Neuronal stem cell (in vitro differentiated cells): ENCODE measurements around the gene CCDC12.

Experiments
- DNase-seq: peaks from one replicate; pipeline ENCODE4 v3.0.0-alpha.2; 2013; ENCODE audit warnings: low spot score
- H2AFZ ChIP-seq: one replicate; pipeline ENCODE4 v1.6.1; 2013; ENCODE audit warnings: mild to moderate bottlenecking, low read length, inconsistent platforms
- H2AK5ac ChIP-seq: 2 replicates; pipeline ENCODE4 v1.6.1; 2013; ENCODE audit warnings: low read depth, mild to moderate bottlenecking, inconsistent platforms, low read length, moderate library complexity, mixed read lengths
- H2BK120ac ChIP-seq: 2 replicates; pipeline ENCODE4 v1.6.1; 2013; ENCODE audit warnings: low read depth, mild to moderate bottlenecking, inconsistent platforms, low read length, moderate library complexity, mixed read lengths
- H2BK12ac ChIP-seq: one replicate; pipeline ENCODE4 v1.6.1; 2013; ENCODE audit warnings: low read length, inconsistent platforms
- H2BK15ac ChIP-seq: 2 replicates; pipeline ENCODE4 v1.6.1; 2013; ENCODE audit warnings: mild to moderate bottlenecking, low read length, inconsistent platforms, mixed read lengths
- H2BK5ac ChIP-seq: one replicate; pipeline ENCODE4 v1.6.1; 2013; ENCODE audit warnings: inconsistent platforms, mild to moderate bottlenecking, low read length, moderate library complexity
- H3K14ac ChIP-seq: one replicate; pipeline ENCODE4 v1.6.1; 2013; ENCODE audit warnings: low read length, inconsistent platforms
- H3K18ac ChIP-seq: 2 replicates; pipeline ENCODE4 v1.6.1; 2013; ENCODE audit warnings: low read length, inconsistent platforms
- H3K23ac ChIP-seq: 2 replicates; pipeline ENCODE4 v1.6.1; 2013; ENCODE audit warnings: low read depth, mild to moderate bottlenecking, mixed read lengths, low read length, inconsistent platforms; ENCODE audit not compliant: poor library complexity
- H3K27ac ChIP-seq: replicated peaks from 3 replicates; pipeline ENCODE4 v1.5.1; 2013; ENCODE audit warnings: low read length, inconsistent platforms
- H3K27me3 ChIP-seq, 3 experiments: 2 replicates each; pipeline ENCODE4 v1.6.1; 2013; ENCODE audit warnings: low read length in 3 of 3, mild to moderate bottlenecking in 2 of 3, inconsistent platforms in 1 of 3, low read depth in 1 of 3, mixed read lengths in 1 of 3, moderate library complexity in 1 of 3; ENCODE audit not compliant: control insufficient read depth in 3 of 3, insufficient read depth in 3 of 3
- H3K36me3 ChIP-seq, 2 donors: replicated peaks in 1 of 2; 2 replicates each; pipeline ENCODE4 v1.6.1; 2013; ENCODE audit warnings: low read length in 2 of 2; ENCODE audit not compliant: control insufficient read depth in 2 of 2, insufficient read depth in 2 of 2
- H3K4ac ChIP-seq: 2 replicates; pipeline ENCODE4 v1.6.1; 2013; ENCODE audit warnings: inconsistent platforms, mild to moderate bottlenecking, low read length, moderate library complexity
- H3K4me1 ChIP-seq, 2 donors: 1 replicate in 1 of 2; 2 replicates in 1 of 2; pipeline ENCODE4 v1.6.1; 2013; ENCODE audit warnings: low read length in 2 of 2, low read depth in 1 of 2; ENCODE audit not compliant: control insufficient read depth in 2 of 2, insufficient read depth in 1 of 2
- H3K4me2 ChIP-seq: one replicate; pipeline ENCODE4 v1.6.1; 2013; ENCODE audit warnings: mild to moderate bottlenecking, low read length, inconsistent platforms; ENCODE audit not compliant: insufficient read depth, poor library complexity, severe bottlenecking
- H3K4me3 ChIP-seq, 2 donors: 2 replicates each; pipeline ENCODE4 v1.5.1; 2013; ENCODE audit warnings: low read length in 2 of 2, mild to moderate bottlenecking in 2 of 2, inconsistent platforms in 1 of 2, moderate library complexity in 1 of 2
- H3K79me1 ChIP-seq: one replicate; pipeline ENCODE4 v1.6.1; 2013; ENCODE audit warnings: low read depth, mild to moderate bottlenecking, inconsistent platforms, low read length, moderate library complexity
- H3K9ac ChIP-seq: one replicate; pipeline ENCODE4 v1.6.1; 2013; ENCODE audit warnings: mild to moderate bottlenecking, low read depth, low read length, inconsistent platforms; ENCODE audit not compliant: poor library complexity
- H3K9me3 ChIP-seq, 2 donors: replicated peaks in 1 of 2; 2 replicates each; pipeline versions ENCODE3 to v1.6.1; 2013; ENCODE audit warnings: low read length in 2 of 2, mild to moderate bottlenecking in 2 of 2, inconsistent platforms in 1 of 2, low read depth in 1 of 2, mixed read lengths in 1 of 2, moderate library complexity in 1 of 2; ENCODE audit not compliant: control insufficient read depth in 2 of 2, insufficient read depth in 1 of 2
- H4K8ac ChIP-seq: one replicate; pipeline ENCODE4 v1.6.1; 2013; ENCODE audit warnings: low read depth, mild to moderate bottlenecking, inconsistent platforms, low read length, moderate library complexity
- H4K91ac ChIP-seq: one replicate; pipeline ENCODE4 v1.6.1; 2013; ENCODE audit warnings: low read length, low read depth, mild to moderate bottlenecking, inconsistent platforms; ENCODE audit not compliant: poor library complexity
- WGBS, 2 donors: extraction: QIAGEN DNeasy Blood & Tissue Kit; methylation state at CpG; one replicate each; pipeline ENCODE4 v1.1.7; 2013; ENCODE audit warnings: missing lambda C conversion rate in 2 of 2, mixed read lengths in 1 of 2; ENCODE audit not compliant: insufficient read length in 2 of 2, insufficient replicate concordance in 1 of 2; ENCODE audit errors: extremely low coverage in 2 of 2; 5-methylcytosine and 5-hydroxymethylcytosine counted together

Gene CCDC12

GRCh38 chr3:46978381-46978780 is 1.8 kb upstream of the CCDC12 start:
- Histone ChIP-seq H2BK5ac (no peak overlapping the region), H3K79me1 (peaks cover 10% of the 10 kb centered on the region), H3K23ac (no peak overlapping the region), H3K27ac (no peak overlapping the region), H3K4me1 (peaks cover 7 to 11% of the 10 kb centered on the region in 2 donors), H3K27me3 (peaks cover 0 to 6% (median 4%) of the 10 kb centered on the region in 3 experiments), H3K36me3 (peaks cover 0 to 14% of the 10 kb centered on the region in 2 donors), H3K4ac (no peak overlapping the region), H3K9ac (no peak overlapping the region), H2BK120ac (no peak overlapping the region), H4K8ac (no peak overlapping the region), H2BK15ac (peak overlapping the region; percentile 88), H3K18ac (peak overlapping the region; percentile 24), H2BK12ac (no peak overlapping the region), H2AK5ac (peak overlapping the region; percentile 10), H4K91ac (no peak overlapping the region), H3K4me3 (no peak overlapping the region), H3K9me3 (no peaks in the 10 kb centered on the region), H3K14ac (no peak overlapping the region), H2AFZ (no peak overlapping the region), H3K4me2 (no peak overlapping the region)
- no CpG with 5 or more reads among the region's 9 CpGs for WGBS, 2 donors
- no peak for DNase-seq

- H3K79me1 ChIP-seq: peaks cover 10% of the 10 kb centered on the region
- H2BK15ac ChIP-seq: peak overlapping the region; percentile 1
- H2BK5ac ChIP-seq: no peak overlapping the region
- peaks cover 0 to 6% (median 4%) of the 10 kb centered on the region in 3 experiments for H3K27me3 ChIP-seq
- H4K8ac ChIP-seq: no peak overlapping the region
- H3K36me3 ChIP-seq: peaks cover 0 to 14% of the 10 kb centered on the region in 2 donors
- H3K18ac ChIP-seq: no peak overlapping the region
- no peaks in the 10 kb centered on the region for H3K9me3 ChIP-seq
- no peak overlapping the region for H2BK120ac ChIP-seq
- no peak overlapping the region for H3K9ac ChIP-seq
- peaks cover 7 to 11% of the 10 kb centered on the region in 2 donors for H3K4me1 ChIP-seq
- no peak overlapping the region for H3K4me2 ChIP-seq
- H3K14ac ChIP-seq: no peak overlapping the region
- WGBS, 2 donors: no CpG with 5 or more reads among the region's 5 CpGs
- H3K27ac ChIP-seq: no peak overlapping the region
- H2AK5ac ChIP-seq: peak overlapping the region; percentile 49
- no peak overlapping the region for H4K91ac ChIP-seq
- H3K23ac ChIP-seq: no peak overlapping the region
- no peak for DNase-seq
- no peak overlapping the region for H2BK12ac ChIP-seq
- H3K4me3 ChIP-seq: no peak overlapping the region
- no peak overlapping the region for H3K4ac ChIP-seq
- H2AFZ ChIP-seq: no peak overlapping the region
Measured at GRCh38 chr3:46977811-46978195, 1.3 kb upstream of the CCDC12 start.

GRCh38 chr3:46974421-46975171 is 1.9 kb downstream of the CCDC12 start:
- H3K4ac ChIP-seq: no peak overlapping the region
- DNase-seq: no peak
- H3K9me3 ChIP-seq: no peaks in the 10 kb centered on the region

GRCh38 chr3:46972396-46972795 is 4.1 kb downstream of the CCDC12 start:
- H2BK120ac ChIP-seq: no peak overlapping the region
- H3K9ac ChIP-seq: no peak overlapping the region
- H2AK5ac ChIP-seq: no peak overlapping the region
- no peak overlapping the region for H2AFZ ChIP-seq
- no peak overlapping the region for H3K14ac ChIP-seq
- H2BK12ac ChIP-seq: no peak overlapping the region
- peaks cover 13 to 48% of the 10 kb centered on the region in 2 donors for H3K36me3 ChIP-seq
- H3K18ac ChIP-seq: no peak overlapping the region
- no peak overlapping the region for H2BK15ac ChIP-seq
- H3K27me3 ChIP-seq: no peaks in the 10 kb centered on the region
- H2BK5ac ChIP-seq: no peak overlapping the region
- H3K23ac ChIP-seq: no peak overlapping the region
- H3K27ac ChIP-seq: no peak overlapping the region
- WGBS, 2 donors: no CpG with 5 or more reads among the region's 2 CpGs
- H3K4me1 ChIP-seq: no peaks in the 10 kb centered on the region
- H3K4me3 ChIP-seq: no peak overlapping the region
- DNase-seq: no peak
- no peak overlapping the region for H3K4me2 ChIP-seq
- H4K8ac ChIP-seq: no peak overlapping the region
- H3K9me3 ChIP-seq: no peaks in the 10 kb centered on the region
- H3K4ac ChIP-seq: no peak overlapping the region
- no peak overlapping the region for H4K91ac ChIP-seq
- H3K79me1 ChIP-seq: peaks cover 28% of the 10 kb centered on the region

More at GRCh38 chr3:46974421-46975171, 1.9 kb downstream of the CCDC12 start:
- Histone ChIP-seq H4K8ac (no peak overlapping the region), H3K4me3 (no peak overlapping the region), H3K14ac (no peak overlapping the region), H2BK12ac (no peak overlapping the region), H3K18ac (no peak overlapping the region), H2AK5ac (no peak overlapping the region), H3K27me3 (no peaks in the 10 kb centered on the region), H3K79me1 (peaks cover 19% of the 10 kb centered on the region), H2BK15ac (no peak overlapping the region), H2BK120ac (no peak overlapping the region), H3K4me2 (no peak overlapping the region), H2AFZ (no peak overlapping the region), H3K9ac (no peak overlapping the region), H3K27ac (no peak overlapping the region), H3K4me1 (peaks cover 0 to 4% of the 10 kb centered on the region in 2 donors), H2BK5ac (no peak overlapping the region), H3K23ac (no peak overlapping the region), H3K36me3 (peaks cover 7 to 38% of the 10 kb centered on the region in 2 donors), H4K91ac (no peak overlapping the region)
- no CpG with 5 or more reads among the region's 9 CpGs for WGBS, 2 donors
